ENCODE measurements around the gene TAS1R1.

TAS1R1 gene

DNA sequence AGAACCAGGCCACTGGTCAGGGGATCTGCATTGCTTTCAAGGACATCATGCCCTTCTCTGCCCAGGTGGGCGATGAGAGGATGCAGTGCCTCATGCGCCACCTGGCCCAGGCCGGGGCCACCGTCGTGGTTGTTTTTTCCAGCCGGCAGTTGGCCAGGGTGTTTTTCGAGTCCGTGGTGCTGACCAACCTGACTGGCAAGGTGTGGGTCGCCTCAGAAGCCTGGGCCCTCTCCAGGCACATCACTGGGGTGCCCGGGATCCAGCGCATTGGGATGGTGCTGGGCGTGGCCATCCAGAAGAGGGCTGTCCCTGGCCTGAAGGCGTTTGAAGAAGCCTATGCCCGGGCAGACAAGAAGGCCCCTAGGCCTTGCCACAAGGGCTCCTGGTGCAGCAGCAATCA is 19.7 kb downstream of the TAS1R1 start:
- no peak for FAIRE-seq

DNA sequence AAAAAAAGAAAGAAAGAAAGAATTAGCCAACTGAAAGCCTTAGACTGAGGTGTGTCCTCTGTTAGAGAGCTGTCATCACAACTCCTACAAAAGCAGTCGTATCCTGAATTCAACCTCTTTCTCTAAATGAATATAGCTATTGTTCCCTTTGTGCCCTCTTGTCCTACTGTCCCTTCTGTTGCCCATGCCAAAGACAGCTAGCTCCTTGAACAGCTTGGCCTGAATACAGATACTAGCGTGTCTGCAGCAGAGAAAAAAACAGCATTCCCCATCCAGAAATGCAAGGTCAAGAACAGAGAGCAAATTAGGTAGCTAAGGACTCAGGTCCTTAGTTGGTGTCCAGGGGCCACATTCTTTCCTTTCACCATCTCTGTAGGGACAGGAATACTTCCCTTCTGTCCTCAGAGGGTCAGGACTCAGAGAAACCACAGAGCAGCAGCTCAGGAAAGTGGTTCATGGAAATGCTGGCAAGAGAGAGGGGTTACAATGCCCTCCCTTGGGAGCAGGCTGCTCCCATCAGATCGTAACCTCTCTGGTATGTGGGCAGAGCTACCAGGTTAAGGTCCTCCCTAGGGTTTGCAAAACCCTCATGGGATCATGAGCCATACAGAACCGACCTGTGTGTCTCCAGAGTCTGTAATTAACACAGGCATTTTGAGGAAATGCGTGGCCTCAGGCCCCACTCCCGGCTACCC is 22.9 kb downstream of the TAS1R1 start:
- FAIRE-seq = no peak

DNA sequence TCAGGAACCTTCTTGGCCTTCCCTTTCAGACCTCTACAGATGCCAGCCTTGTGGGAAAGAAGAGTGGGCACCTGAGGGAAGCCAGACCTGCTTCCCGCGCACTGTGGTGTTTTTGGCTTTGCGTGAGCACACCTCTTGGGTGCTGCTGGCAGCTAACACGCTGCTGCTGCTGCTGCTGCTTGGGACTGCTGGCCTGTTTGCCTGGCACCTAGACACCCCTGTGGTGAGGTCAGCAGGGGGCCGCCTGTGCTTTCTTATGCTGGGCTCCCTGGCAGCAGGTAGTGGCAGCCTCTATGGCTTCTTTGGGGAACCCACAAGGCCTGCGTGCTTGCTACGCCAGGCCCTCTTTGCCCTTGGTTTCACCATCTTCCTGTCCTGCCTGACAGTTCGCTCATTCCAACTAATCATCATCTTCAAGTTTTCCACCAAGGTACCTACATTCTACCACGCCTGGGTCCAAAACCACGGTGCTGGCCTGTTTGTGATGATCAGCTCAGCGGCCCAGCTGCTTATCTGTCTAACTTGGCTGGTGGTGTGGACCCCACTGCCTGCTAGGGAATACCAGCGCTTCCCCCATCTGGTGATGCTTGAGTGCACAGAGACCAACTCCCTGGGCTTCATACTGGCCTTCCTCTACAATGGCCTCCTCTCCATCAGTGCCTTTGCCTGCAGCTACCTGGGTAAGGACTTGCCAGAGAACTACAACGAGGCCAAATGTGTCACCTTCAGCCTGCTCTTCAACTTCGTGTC is 23.7 kb downstream of the TAS1R1 start:
- FAIRE-seq = no peak

DNA sequence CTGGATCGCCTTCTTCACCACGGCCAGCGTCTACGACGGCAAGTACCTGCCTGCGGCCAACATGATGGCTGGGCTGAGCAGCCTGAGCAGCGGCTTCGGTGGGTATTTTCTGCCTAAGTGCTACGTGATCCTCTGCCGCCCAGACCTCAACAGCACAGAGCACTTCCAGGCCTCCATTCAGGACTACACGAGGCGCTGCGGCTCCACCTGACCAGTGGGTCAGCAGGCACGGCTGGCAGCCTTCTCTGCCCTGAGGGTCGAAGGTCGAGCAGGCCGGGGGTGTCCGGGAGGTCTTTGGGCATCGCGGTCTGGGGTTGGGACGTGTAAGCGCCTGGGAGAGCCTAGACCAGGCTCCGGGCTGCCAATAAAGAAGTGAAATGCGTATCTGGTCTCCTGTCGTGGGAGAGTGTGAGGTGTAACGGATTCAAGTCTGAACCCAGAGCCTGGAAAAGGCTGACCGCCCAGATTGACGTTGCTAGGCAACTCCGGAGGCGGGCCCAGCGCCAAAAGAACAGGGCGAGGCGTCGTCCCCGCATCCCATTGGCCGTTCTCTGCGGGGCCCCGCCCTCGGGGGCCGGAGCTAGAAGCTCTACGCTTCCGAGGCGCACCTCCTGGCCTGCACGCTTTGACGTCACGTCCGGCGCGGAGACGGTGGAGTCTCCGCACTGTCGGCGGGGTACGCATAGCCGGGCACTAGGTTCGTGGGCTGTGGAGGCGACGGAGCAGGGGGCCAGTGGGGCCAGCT is 24.4 kb downstream of the TAS1R1 start, which contains the start of gene ZBTB48:
ZBTB48 (plus strand) TSS at position 621 of the 745 bp plus-strand sequence. CDS start 616 bp downstream, outside the sequence.
- peak; percentile 94 for FAIRE-seq

DNA sequence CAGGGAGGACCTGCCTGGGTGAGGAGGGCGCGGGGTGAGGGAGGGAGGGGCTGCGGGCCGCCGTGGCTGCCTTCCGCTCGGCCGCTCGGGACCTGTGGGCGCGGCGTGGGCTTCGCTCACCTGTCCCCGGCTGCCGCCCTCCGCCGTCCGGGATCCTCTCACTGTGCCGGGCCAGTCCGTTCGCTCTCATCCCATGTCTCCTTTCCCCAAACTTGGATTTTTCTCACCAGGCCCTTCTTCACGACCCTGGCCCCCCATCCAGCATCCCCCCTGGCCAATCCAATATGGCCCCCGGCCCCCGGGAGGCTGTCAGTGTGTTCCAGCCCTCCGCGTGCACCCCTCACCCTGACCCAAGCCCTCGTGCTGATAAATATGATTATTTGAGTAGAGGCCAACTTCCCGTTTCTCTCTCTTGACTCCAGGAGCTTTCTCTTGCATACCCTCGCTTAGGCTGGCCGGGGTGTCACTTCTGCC is 25.0 kb downstream of the TAS1R1 start:
- no peak for FAIRE-seq

DNA sequence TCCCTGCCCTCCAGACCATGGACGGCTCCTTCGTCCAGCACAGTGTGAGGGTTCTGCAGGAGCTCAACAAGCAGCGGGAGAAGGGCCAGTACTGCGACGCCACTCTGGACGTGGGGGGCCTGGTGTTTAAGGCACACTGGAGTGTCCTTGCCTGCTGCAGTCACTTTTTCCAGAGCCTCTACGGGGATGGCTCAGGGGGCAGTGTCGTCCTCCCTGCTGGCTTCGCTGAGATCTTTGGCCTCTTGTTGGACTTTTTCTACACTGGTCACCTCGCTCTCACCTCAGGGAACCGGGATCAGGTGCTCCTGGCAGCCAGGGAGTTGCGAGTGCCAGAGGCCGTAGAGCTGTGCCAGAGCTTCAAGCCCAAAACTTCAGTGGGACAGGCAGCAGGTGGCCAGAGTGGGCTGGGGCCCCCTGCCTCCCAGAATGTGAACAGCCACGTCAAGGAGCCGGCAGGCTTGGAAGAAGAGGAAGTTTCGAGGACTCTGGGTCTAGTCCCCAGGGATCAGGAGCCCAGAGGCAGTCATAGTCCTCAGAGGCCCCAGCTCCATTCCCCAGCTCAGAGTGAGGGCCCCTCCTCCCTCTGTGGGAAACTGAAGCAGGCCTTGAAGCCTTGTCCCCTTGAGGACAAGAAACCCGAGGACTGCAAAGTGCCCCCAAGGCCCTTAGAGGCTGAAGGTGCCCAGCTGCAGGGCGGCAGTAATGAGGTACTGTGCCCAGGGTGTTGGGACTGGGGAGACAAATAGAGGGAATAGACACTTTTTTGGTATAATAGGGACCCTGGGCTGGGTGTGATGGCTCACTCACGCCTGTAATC is 25.7 kb downstream of the TAS1R1 start:
- no peak for FAIRE-seq

DNA sequence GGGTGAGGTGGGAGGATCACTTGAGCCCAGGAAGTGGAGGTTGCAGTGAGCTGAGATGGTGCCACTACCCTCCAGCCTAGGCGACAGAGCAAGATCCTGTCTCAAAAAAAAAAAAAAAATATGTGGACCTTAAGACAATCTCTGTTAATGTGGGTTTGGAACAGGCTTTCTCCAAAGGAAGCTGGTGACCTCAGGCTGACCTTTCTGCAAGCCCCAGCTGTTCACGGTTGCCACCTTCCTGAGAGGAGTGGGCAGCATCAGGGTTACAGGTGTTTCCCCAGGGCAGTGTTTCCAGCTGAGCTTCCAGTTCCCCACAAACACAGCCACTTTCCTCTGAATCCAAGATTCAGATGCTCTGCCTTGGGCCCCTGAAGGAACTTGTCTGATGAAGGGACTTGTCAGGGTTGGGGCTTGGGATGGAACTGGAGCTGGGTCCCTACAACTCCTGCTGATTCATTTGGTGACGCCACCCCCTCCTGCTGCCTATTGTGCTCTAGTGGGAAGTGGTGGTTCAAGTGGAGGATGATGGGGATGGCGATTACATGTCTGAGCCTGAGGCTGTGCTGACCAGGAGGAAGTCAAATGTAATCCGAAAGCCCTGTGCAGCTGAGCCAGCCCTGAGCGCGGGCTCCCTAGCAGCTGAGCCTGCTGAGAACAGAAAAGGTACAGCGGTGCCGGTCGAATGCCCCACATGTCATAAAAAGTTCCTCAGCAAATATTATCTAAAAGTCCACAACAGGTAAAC is 26.6 kb downstream of the TAS1R1 start:
- no peak for FAIRE-seq

DNA sequence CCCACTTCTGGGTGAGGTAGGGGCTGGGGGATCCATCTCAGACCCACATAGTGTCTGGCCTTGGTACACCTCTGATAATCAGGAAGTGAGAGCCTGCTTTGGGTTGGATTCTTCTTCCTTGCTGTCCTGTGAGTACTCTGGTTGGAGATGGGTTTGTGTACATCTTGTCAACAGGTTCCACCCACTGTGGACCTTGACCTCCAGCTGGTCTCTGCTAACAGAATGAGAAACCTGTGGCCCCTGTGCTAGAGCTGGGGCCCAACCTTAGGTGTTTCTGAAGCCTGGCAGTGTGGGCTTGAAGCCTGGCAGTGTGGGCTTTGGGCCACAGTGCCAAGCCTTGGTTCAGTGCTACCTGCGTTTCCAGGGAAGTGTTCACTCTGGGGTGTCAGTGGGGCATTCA is 27.3 kb downstream of the TAS1R1 start:
- no peak for FAIRE-seq

DNA sequence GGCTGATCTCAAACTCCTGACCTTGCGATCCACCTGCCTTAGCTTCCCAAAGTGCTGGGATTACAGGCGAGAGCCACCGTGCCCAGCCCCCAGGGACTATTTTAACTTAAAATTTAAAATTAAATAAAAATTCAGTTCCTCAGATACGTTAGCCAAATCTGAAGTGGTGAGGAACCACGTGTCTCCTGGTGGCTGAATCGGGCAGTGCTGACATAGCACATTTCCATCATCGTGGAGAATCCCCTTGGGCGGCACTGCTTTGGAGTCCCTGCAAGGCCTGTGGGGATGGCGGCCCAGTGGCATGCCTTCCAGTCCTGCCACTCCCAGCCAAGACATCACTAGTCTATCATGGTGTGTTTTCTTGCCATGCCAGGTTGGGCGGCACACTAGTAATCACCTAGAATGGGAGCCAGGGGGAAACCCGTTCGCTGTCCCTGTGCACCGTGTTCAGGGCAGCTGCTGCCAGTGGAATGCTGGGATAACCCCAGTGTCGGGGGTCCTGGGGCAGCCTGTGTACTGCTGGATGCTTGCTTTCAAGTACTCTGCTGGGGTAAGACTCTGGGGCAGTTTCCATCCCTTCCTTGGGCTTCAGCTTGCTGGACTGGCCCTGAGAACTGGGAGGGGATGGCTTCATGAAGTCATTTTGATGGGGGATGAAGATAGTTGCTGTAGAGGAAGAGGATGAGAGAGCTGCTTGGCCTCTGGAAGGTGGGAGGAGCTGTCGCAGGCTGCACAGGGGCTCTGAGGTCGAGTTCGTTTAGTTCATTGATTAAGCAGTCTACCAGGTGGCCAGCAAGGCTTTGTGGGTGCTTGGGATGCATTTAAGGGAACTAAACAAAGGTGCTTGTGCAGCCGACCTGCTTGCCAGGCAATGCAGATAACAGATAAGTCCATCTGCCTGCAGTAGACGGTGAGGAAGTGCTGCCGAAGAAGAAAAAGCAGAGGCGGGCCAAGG is 29.3 kb downstream of the TAS1R1 start:
- FAIRE-seq = no peak

DNA sequence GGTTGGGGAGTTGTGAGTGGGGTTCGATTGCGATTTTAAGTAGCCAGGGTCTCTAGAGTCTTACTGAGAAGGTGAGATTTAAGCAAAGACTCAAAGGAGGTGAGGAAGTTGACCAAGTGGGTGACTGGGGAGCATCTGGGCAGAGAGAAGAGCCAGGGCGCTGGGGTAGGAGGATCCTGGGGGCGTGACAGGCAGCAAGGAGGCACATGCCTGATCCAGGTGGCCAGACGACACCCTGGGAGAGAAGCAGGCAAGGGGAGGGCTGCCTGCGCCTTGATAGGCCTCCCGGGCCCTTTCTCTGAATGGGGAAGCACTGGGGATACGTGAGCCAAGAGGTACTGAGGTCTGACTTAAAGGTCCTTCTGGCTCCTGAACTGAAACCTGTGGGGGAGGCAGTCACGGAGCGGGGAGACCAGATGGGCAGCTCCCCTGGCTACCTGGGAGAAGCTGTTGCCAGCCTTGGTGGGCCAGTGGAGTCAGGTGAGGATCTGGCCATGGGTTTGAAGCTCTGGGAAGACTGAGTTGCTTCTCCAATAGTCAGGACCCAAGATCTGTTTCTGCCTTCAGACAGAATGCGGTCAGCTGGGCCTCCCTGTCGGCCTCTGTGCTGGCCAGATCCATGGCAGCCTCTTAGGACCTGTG is 30.1 kb downstream of the TAS1R1 start:
- no peak for FAIRE-seq

DNA sequence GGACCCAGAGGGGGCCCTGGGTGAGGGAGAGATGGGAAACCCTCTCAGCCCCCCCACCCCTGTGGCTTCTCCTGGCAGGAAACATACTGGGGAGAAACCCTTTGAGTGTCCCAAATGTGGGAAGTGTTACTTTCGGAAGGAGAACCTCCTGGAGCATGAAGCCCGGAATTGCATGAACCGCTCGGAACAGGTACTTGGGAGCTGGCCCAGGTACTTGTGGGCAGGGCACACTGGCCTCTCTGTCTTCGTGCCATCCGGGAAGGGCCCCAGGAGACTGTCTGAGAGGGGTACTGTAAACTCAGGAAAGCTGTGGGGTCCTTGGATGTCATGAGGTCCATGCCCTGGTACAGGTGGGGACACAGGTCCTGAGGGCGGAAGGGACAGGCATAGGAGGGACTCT is 30.7 kb downstream of the TAS1R1 start:
- no peak for FAIRE-seq

DNA sequence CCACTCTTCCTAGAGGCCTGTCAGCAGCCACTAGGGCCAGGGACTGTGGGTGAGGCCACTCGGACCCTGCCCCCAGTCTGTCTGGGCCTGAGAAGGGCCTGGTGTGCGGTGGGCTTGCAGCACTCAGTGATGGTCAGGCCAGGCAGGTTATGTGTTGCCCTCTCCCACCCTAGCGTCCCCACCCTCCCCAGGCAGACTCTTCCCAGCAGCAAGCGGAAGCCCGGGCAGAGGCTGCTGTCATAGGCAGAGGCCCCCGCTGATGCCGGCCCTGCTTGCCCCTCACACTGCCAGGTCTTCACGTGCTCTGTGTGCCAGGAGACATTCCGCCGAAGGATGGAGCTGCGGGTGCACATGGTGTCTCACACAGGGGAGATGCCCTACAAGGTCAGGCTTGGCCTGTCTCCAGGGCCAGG is 31.3 kb downstream of the TAS1R1 start:
- FAIRE-seq = no peak

DNA sequence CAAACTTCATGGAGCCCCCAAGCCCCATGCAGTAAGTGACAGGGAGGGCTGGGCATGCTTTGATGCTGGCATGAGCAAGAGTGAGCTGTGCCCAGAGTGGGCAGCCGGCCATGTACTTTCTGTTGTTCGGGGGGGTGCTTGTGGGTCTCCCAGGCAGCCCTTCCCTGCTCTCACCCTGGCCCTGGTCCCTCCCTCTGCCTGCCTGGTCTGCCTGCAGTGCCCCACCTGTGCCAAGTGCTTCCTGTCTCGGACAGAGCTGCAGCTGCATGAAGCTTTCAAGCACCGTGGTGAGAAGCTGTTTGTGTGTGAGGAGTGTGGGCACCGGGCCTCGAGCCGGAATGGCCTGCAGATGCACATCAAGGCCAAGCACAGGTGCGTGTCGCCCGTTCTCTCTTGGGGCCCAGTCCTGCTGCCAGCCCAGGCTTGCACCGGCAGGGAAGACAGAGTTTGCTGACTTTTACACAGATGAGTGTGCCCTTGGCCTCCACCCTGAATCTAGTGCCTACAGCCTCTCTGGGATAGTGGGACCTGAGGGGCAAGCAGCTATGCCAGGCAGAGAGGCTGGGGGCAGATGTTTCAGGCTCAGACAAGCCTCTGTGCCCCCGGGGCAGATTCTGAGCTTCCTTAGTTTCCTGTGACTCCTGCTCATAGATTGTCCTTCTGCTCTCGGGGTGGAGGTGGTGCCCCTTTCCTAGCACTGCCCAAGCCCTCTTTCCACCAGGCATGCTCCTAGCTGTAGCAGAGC is 32.3 kb downstream of the TAS1R1 start:
- no peak for FAIRE-seq

DNA sequence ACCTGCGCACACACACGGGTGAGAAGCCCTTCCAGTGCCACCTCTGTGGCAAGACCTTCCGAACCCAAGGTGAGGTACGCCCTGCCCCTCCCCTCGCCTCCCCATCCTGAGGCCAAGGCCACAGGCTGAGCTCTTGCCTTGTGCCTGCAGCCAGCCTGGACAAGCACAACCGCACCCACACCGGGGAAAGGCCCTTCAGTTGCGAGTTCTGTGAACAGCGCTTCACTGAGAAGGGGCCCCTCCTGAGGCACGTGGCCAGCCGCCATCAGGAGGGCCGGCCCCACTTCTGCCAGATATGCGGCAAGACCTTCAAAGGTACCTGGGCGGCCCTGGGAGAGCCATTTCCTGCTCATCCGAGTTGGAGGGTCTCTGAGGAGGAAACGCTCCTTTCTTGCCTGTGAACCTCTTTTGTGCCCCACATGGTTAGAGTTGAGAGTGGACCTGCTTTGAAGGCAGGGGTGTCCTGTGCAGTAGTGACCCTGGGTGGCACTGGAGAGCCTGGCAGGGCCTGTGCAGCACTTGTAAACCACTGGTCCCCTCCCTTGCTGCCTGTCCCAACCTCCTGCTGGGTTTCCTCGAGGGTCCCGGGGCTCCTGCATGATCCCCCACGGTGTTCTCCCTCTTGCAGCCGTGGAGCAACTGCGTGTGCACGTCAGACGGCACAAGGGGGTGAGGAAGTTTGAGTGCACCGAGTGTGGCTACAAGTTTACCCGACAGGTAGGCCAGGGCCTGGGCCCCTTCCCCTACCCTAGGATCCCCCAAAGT is 33.2 kb downstream of the TAS1R1 start:
- no peak for FAIRE-seq

DNA sequence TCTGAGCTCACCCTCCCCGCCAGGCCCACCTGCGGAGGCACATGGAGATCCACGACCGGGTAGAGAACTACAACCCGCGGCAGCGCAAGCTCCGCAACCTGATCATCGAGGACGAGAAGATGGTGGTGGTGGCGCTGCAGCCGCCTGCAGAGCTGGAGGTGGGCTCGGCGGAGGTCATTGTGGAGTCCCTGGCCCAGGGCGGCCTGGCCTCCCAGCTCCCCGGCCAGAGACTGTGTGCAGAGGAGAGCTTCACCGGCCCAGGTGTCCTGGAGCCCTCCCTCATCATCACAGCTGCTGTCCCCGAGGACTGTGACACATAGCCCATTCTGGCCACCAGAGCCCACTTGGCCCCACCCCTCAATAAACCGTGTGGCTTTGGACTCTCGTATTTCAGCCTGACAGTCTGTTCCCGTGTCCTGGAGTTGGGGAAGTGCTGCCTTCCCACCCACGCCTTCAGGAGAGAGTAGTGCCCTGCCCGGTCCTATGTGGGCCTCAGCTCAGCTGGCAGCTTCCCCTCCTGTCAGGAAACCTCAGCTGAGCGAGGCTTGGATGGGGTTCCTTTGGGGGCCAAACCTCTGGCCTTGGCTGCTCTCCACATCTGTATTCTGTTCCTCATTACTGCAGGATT is 33.9 kb downstream of the TAS1R1 start:
- FAIRE-seq = no peak

DNA sequence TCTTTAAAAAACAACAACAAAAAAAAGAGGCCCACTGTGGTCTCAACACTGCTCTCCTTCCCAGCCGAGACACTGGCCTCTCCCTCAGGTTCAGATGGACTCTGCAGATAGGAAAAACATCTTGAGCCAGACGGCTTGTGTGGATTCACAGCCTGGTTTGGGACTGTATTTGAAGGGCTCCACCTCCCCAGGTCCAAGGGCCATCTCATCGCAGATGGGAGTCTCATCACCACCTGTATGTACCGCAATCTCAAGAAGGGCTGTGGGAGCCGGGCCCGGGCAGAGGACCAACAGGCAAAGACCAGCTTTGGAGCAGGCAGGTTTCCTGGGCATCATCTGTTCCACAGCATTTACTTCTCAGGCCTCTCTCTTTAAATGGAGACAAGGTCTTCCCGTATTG is 34.9 kb downstream of the TAS1R1 start:
- FAIRE-seq = no peak

DNA sequence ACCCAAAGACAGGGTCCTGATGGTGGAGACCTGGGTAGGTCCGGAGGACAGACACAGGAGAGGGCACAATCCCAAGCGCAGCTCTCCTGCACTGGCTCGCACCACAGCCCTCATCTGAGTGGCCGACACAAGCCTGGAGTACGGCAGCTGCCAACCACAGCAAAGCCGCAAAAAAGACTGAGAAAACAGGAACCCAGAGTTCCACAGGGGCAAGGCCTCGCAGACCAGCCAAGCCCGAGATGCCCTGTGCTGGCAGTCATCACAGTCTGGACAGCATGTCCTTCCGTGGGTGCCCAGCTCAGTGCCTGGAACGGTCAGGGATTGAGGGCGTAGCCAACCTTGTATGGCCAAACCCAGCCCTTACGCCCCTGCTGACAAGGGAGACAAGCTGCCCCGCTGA is 36.1 kb downstream of the TAS1R1 start:
- no peak for FAIRE-seq

DNA sequence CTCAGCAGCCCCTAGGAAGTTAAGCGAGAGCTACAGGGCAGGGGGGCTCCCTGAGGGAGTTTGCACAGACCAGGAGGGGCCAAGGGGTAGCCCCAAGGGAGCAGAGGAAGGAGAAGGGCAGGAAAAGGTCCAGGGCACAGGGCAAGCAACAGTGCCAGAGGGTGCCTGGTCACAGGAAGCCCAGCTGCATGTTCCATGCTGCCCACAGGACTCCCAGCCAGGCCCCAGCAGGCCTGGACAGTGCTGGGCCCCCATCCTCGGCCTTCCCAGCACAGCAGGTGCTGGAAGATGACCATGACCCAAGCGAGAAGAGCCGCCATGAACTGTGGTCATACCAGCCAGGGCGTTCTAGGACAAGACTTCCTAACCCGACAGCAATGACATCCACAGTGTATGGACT is 36.5 kb downstream of the TAS1R1 start:
- no peak for FAIRE-seq
